ENCODE results near the gene WDR19.
"Not testable (repeated sequence)": the region's sequence is repeated elsewhere in the genome, so short reads cannot be mapped to it uniquely, and the experiment has no call there.

The WDR19 gene

GRCh38 chr4:39181905-39182638 is at the start of gene WDR19:
Gene WDR19 (plus strand): TSS chr4:39182529. CDS start chr4:39182558, 29 bp downstream.
- H3K27ac ChIP-seq (ENCODE audit: low read depth, low read length): peak within 1 kb of the TSS; percentile 56
- peak within 1 kb of the TSS; percentile 5 for H3K9ac ChIP-seq (ENCODE audit: low read length)
- peak within 1 kb of the TSS; percentile 100 for H3K4me3 ChIP-seq (ENCODE audit: low read length)
- no peaks in the 10 kb centered on the region for H3K36me3 ChIP-seq (ENCODE audit: control insufficient read depth, insufficient read depth, low read length)
- H3K27me3 ChIP-seq (ENCODE audit: control insufficient read depth, insufficient read depth, low read length): no peaks in the 10 kb centered on the region
- no peaks in the 10 kb centered on the region for H3K4me1 ChIP-seq (ENCODE audit: control insufficient read depth, insufficient read depth, low read length)

- Histone ChIP-seq H3K36me3 (ENCODE audit: control insufficient read depth, insufficient read depth, low read length) (no peaks in the 10 kb centered on the region), H3K9ac (ENCODE audit: low read length) (no peak overlapping the region), H3K27me3 (ENCODE audit: control insufficient read depth, insufficient read depth, low read length) (no peaks in the 10 kb centered on the region), H3K27ac (ENCODE audit: low read depth, low read length) (no peak overlapping the region), H3K4me3 (ENCODE audit: low read length) (no peak overlapping the region), H3K4me1 (ENCODE audit: control insufficient read depth, insufficient read depth, low read length) (peaks cover 6% of the 10 kb centered on the region)
These were observed 48.7 kb upstream of the WDR19 start for GRCh38 chr4:39133623-39134022.

GRCh38 chr4:39134683-39135306 is 47.5 kb upstream of the WDR19 start:
- H3K27me3 ChIP-seq (ENCODE audit: control insufficient read depth, insufficient read depth, low read length): no peaks in the 10 kb centered on the region
- no peak overlapping the region for H3K4me3 ChIP-seq (ENCODE audit: low read length)
- no peak overlapping the region for H3K9ac ChIP-seq (ENCODE audit: low read length)
- H3K4me1 ChIP-seq (ENCODE audit: control insufficient read depth, insufficient read depth, low read length): peaks cover 6% of the 10 kb centered on the region
- no peaks in the 10 kb centered on the region for H3K36me3 ChIP-seq (ENCODE audit: control insufficient read depth, insufficient read depth, low read length)
- H3K27ac ChIP-seq (ENCODE audit: low read depth, low read length): peak overlapping the region; percentile 23

- H3K4me1 ChIP-seq (ENCODE audit: control insufficient read depth, insufficient read depth, low read length); H3K9ac ChIP-seq (ENCODE audit: low read length); H3K36me3 ChIP-seq (ENCODE audit: control insufficient read depth, insufficient read depth, low read length); H3K27me3 ChIP-seq (ENCODE audit: control insufficient read depth, insufficient read depth, low read length); H3K4me3 ChIP-seq (ENCODE audit: low read length); H3K27ac ChIP-seq (ENCODE audit: low read depth, low read length): not testable (repeated sequence)
These were observed 44.1 kb upstream of the WDR19 start for GRCh38 chr4:39138227-39138626.

GRCh38 chr4:39146211-39146610 is 36.1 kb upstream of the WDR19 start:
- H3K27ac ChIP-seq (ENCODE audit: low read depth, low read length): no peak overlapping the region
- no peaks in the 10 kb centered on the region for H3K36me3 ChIP-seq (ENCODE audit: control insufficient read depth, insufficient read depth, low read length)
- no peak overlapping the region for H3K4me3 ChIP-seq (ENCODE audit: low read length)
- no peak overlapping the region for H3K9ac ChIP-seq (ENCODE audit: low read length)
- no peaks in the 10 kb centered on the region for H3K27me3 ChIP-seq (ENCODE audit: control insufficient read depth, insufficient read depth, low read length)
- H3K4me1 ChIP-seq (ENCODE audit: control insufficient read depth, insufficient read depth, low read length): no peaks in the 10 kb centered on the region

GRCh38 chr4:39154009-39154408 is 28.3 kb upstream of the WDR19 start:
- no peak overlapping the region for H3K27ac ChIP-seq (ENCODE audit: low read depth, low read length)
- H3K36me3 ChIP-seq (ENCODE audit: control insufficient read depth, insufficient read depth, low read length): no peaks in the 10 kb centered on the region
- H3K9ac ChIP-seq (ENCODE audit: low read length): no peak overlapping the region
- H3K4me1 ChIP-seq (ENCODE audit: control insufficient read depth, insufficient read depth, low read length): no peaks in the 10 kb centered on the region
- H3K4me3 ChIP-seq (ENCODE audit: low read length): no peak overlapping the region
- no peaks in the 10 kb centered on the region for H3K27me3 ChIP-seq (ENCODE audit: control insufficient read depth, insufficient read depth, low read length)

- Histone ChIP-seq H3K9ac (ENCODE audit: low read length) (no peak overlapping the region), H3K4me1 (ENCODE audit: control insufficient read depth, insufficient read depth, low read length) (no peaks in the 10 kb centered on the region), H3K36me3 (ENCODE audit: control insufficient read depth, insufficient read depth, low read length) (no peaks in the 10 kb centered on the region), H3K4me3 (ENCODE audit: low read length) (no peak overlapping the region), H3K27ac (ENCODE audit: low read depth, low read length) (no peak overlapping the region), H3K27me3 (ENCODE audit: control insufficient read depth, insufficient read depth, low read length) (no peaks in the 10 kb centered on the region)
These were observed 24.8 kb upstream of the WDR19 start for GRCh38 chr4:39157520-39157919.

GRCh38 chr4:39166177-39166576 is 16.2 kb upstream of the WDR19 start:
- H3K27me3 ChIP-seq (ENCODE audit: control insufficient read depth, insufficient read depth, low read length): no peaks in the 10 kb centered on the region

GRCh38 chr4:39166669-39167068 is 15.7 kb upstream of the WDR19 start:
- Histone ChIP-seq H3K4me1 (ENCODE audit: control insufficient read depth, insufficient read depth, low read length) (no peaks in the 10 kb centered on the region), H3K9ac (ENCODE audit: low read length) (no peak overlapping the region), H3K27ac (ENCODE audit: low read depth, low read length) (no peak overlapping the region), H3K36me3 (ENCODE audit: control insufficient read depth, insufficient read depth, low read length) (no peaks in the 10 kb centered on the region), H3K27me3 (ENCODE audit: control insufficient read depth, insufficient read depth, low read length) (no peaks in the 10 kb centered on the region), H3K4me3 (ENCODE audit: low read length) (no peak overlapping the region)

More at GRCh38 chr4:39166177-39166576, 16.2 kb upstream of the WDR19 start:
- Histone ChIP-seq H3K27ac (ENCODE audit: low read depth, low read length) (no peak overlapping the region), H3K4me1 (ENCODE audit: control insufficient read depth, insufficient read depth, low read length) (no peaks in the 10 kb centered on the region), H3K4me3 (ENCODE audit: low read length) (no peak overlapping the region), H3K9ac (ENCODE audit: low read length) (no peak overlapping the region), H3K36me3 (ENCODE audit: control insufficient read depth, insufficient read depth, low read length) (no peaks in the 10 kb centered on the region)

GRCh38 chr4:39169426-39169825 is 12.9 kb upstream of the WDR19 start:
- Histone ChIP-seq H3K27ac (ENCODE audit: low read depth, low read length) (no peak overlapping the region), H3K36me3 (ENCODE audit: control insufficient read depth, insufficient read depth, low read length) (no peaks in the 10 kb centered on the region)

GRCh38 chr4:39170301-39170700 is 12.0 kb upstream of the WDR19 start:
- Histone ChIP-seq H3K27me3 (ENCODE audit: control insufficient read depth, insufficient read depth, low read length) (no peaks in the 10 kb centered on the region), H3K36me3 (ENCODE audit: control insufficient read depth, insufficient read depth, low read length) (no peaks in the 10 kb centered on the region), H3K4me1 (ENCODE audit: control insufficient read depth, insufficient read depth, low read length) (no peaks in the 10 kb centered on the region), H3K9ac (ENCODE audit: low read length) (no peak overlapping the region), H3K27ac (ENCODE audit: low read depth, low read length) (no peak overlapping the region), H3K4me3 (ENCODE audit: low read length) (no peak overlapping the region)

More at GRCh38 chr4:39169426-39169825, 12.9 kb upstream of the WDR19 start:
- Histone ChIP-seq H3K9ac (ENCODE audit: low read length) (no peak overlapping the region), H3K4me1 (ENCODE audit: control insufficient read depth, insufficient read depth, low read length) (no peaks in the 10 kb centered on the region), H3K4me3 (ENCODE audit: low read length) (no peak overlapping the region), H3K27me3 (ENCODE audit: control insufficient read depth, insufficient read depth, low read length) (no peaks in the 10 kb centered on the region)

GRCh38 chr4:39178706-39179105 is 3.6 kb upstream of the WDR19 start:
- Histone ChIP-seq H3K27ac (ENCODE audit: low read depth, low read length) (no peak overlapping the region), H3K36me3 (ENCODE audit: control insufficient read depth, insufficient read depth, low read length) (no peaks in the 10 kb centered on the region), H3K4me1 (ENCODE audit: control insufficient read depth, insufficient read depth, low read length) (no peaks in the 10 kb centered on the region), H3K4me3 (ENCODE audit: low read length) (no peak overlapping the region), H3K9ac (ENCODE audit: low read length) (no peak overlapping the region), H3K27me3 (ENCODE audit: control insufficient read depth, insufficient read depth, low read length) (no peaks in the 10 kb centered on the region)

GRCh38 chr4:39179681-39180080 is 2.6 kb upstream of the WDR19 start:
- no peak overlapping the region for H3K9ac ChIP-seq (ENCODE audit: low read length)
- no peaks in the 10 kb centered on the region for H3K27me3 ChIP-seq (ENCODE audit: control insufficient read depth, insufficient read depth, low read length)
- H3K36me3 ChIP-seq (ENCODE audit: control insufficient read depth, insufficient read depth, low read length): no peaks in the 10 kb centered on the region
- no peaks in the 10 kb centered on the region for H3K4me1 ChIP-seq (ENCODE audit: control insufficient read depth, insufficient read depth, low read length)
- no peak overlapping the region for H3K4me3 ChIP-seq (ENCODE audit: low read length)
- no peak overlapping the region for H3K27ac ChIP-seq (ENCODE audit: low read depth, low read length)
